ENCODE measurements around the gene CHML.

DNA sequence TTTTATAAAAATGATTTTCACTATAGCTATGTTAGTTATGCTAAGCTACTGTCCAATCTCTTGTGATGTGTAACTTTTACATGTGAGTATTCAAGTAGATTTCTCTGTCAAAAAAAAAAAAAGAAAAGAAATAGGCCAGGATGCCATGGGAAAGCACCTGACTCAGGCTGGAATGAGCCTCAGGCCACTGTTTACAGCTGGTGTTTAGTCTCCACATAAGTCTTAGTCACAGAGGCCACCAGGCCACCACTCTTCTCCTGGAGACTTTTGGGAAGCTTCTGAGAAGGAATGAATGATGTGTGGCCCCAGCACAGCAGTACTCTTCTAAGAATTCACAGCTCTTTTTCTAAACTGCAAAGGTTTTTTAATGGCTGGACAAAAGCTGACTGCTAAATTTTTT lies 48.9 kb downstream of the CHML start:
- TF ChIP-seq, protein P1, sequence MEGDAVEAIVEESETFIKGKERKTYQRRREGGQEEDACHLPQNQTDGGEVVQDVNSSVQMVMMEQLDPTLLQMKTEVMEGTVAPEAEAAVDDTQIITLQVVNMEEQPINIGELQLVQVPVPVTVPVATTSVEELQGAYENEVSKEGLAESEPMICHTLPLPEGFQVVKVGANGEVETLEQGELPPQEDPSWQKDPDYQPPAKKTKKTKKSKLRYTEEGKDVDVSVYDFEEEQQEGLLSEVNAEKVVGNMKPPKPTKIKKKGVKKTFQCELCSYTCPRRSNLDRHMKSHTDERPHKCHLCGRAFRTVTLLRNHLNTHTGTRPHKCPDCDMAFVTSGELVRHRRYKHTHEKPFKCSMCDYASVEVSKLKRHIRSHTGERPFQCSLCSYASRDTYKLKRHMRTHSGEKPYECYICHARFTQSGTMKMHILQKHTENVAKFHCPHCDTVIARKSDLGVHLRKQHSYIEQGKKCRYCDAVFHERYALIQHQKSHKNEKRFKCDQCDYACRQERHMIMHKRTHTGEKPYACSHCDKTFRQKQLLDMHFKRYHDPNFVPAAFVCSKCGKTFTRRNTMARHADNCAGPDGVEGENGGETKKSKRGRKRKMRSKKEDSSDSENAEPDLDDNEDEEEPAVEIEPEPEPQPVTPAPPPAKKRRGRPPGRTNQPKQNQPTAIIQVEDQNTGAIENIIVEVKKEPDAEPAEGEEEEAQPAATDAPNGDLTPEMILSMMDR (IDR thresholded peaks at IDR 0.05): no peak
- no peak for TF ChIP-seq EZH2phosphoT487 (IDR thresholded peaks at IDR 0.05)
